Stimulated activated CD8-positive, alpha-beta memory T cell treated with anti-CD3 and anti-CD28 coated beads, Interleukin-15, amount 100 ng/mL, for 48 hours (primary cell): Measurements from ENCODE around the gene SERPINA6.
"Not testable (repeated sequence)": the region's sequence is repeated elsewhere in the genome, so short reads cannot be mapped to it uniquely, and the experiment has no call there.

Experiments
- DNase-seq, 2 donors: peaks; one replicate each; pipeline ENCODE4 v3.0.0-alpha.2; 2020; ENCODE audit warnings: low read depth in 2 of 2

The SERPINA6 gene

GRCh38 chr14:94322648-94323570, at the start of gene SERPINA6:
Gene SERPINA6, minus strand, starts transcription at chr14:94323336. Its CDS starts 8,688 bp downstream, at chr14:94314648.
- no peak for DNase-seq

- DNase-seq: no peak
Measured at GRCh38 chr14:94372021-94372605, 49.0 kb upstream of the SERPINA6 start.

GRCh38 chr14:94370524-94370910, 47.4 kb upstream of the SERPINA6 start:
- no peak for DNase-seq

GRCh38 chr14:94369766-94370523, 46.8 kb upstream of the SERPINA6 start:
- not testable (repeated sequence) for DNase-seq

GRCh38 chr14:94368956-94369355, 45.8 kb upstream of the SERPINA6 start:
- no peak for DNase-seq

- DNase-seq: no peak
Measured at GRCh38 chr14:94368243-94368590, 45.1 kb upstream of the SERPINA6 start.

- no peak for DNase-seq
Measured at GRCh38 chr14:94367347-94368242, 44.5 kb upstream of the SERPINA6 start.

- no peak for DNase-seq
Measured at GRCh38 chr14:94366146-94366915, 43.2 kb upstream of the SERPINA6 start, which contains the start of gene SERPINA2. Gene SERPINA2, minus strand, starts transcription at chr14:94366698.

GRCh38 chr14:94365624-94366023, 42.5 kb upstream of the SERPINA6 start:
- DNase-seq: no peak

- DNase-seq: no peak
Measured at GRCh38 chr14:94364964-94365363, 41.8 kb upstream of the SERPINA6 start.

- DNase-seq: no peak
Measured at GRCh38 chr14:94364037-94364436, 40.9 kb upstream of the SERPINA6 start.

GRCh38 chr14:94363151-94363624, 40.1 kb upstream of the SERPINA6 start:
- no peak for DNase-seq

GRCh38 chr14:94362614-94363133, 39.5 kb upstream of the SERPINA6 start:
- DNase-seq: no peak

GRCh38 chr14:94361682-94362081, 38.5 kb upstream of the SERPINA6 start:
- no peak for DNase-seq

GRCh38 chr14:94360945-94361565, 37.9 kb upstream of the SERPINA6 start:
- DNase-seq: no peak

GRCh38 chr14:94357166-94357565, 34.0 kb upstream of the SERPINA6 start:
- no peak for DNase-seq

GRCh38 chr14:94356379-94357056, 33.4 kb upstream of the SERPINA6 start:
- DNase-seq: no peak

GRCh38 chr14:94355191-94355794, 32.2 kb upstream of the SERPINA6 start:
- no peak for DNase-seq
